ENCODE measurements around the gene GBA3. TPM values are rescaled to one million over a fixed set of nuclear protein-coding genes. Genes with fewer than 3 reads are reported as not detected.

Gene GBA3
- total and polyA plus RNA-seq, 2 experiments from 2014 or later: not detected

GRCh38 chr4:22824091-22824490 is 131.4 kb downstream of the GBA3 start:
- Mint-ChIP-seq H3K4me1 (no peaks in the 10 kb centered on the region), H3K9me3 (no peaks in the 10 kb centered on the region), H3K27ac (no peak overlapping the region), H3K27me3 (ENCODE audit: insufficient read depth, low read depth, poor library complexity) (no peaks in the 10 kb centered on the region), H3K36me3 (ENCODE audit: low read depth) (no peaks in the 10 kb centered on the region), H3K4me3 (no peak overlapping the region)
- Histone ChIP-seq H3K27me3 (ENCODE audit: insufficient read depth) (no peaks in the 10 kb centered on the region), H2AFZ (no peak overlapping the region), H3K36me3 (ENCODE audit: insufficient read depth) (no peaks in the 10 kb centered on the region), H3K27ac (ENCODE audit: low read depth) (no peak overlapping the region), H3K9me2 (ENCODE audit: insufficient read depth) (no peaks in the 10 kb centered on the region; the same call in 1 of the 2 replicates), H3K4me2 (no peak overlapping the region), H3K4me3 (no peak overlapping the region), H3K4me1 (ENCODE audit: insufficient read depth) (no peaks in the 10 kb centered on the region), H3F3A (replicated peaks; ENCODE audit: low read depth) (no peaks in the 10 kb centered on the region), H4K20me1 (replicated peaks; ENCODE audit: insufficient read depth) (no peaks in the 10 kb centered on the region), H3K79me2 (replicated peaks; ENCODE audit: insufficient read depth) (no peaks in the 10 kb centered on the region)
- DNase-seq (ENCODE audit: low spot score) (no peak), ATAC-seq (no peak)
- TF ChIP-seq EZH2phosphoT487 (IDR thresholded peaks at IDR 0.05; ENCODE audit: unreplicated experiment) (no peak), CTCF (conservative IDR thresholded peaks at IDR 0.05; ENCODE audit: low read depth in 2 of 2) (no peak)

GRCh38 chr4:22842360-22843018 is 149.8 kb downstream of the GBA3 start:
- H4K20me1 ChIP-seq (replicated peaks; ENCODE audit: insufficient read depth): no peaks in the 10 kb centered on the region
- H3F3A ChIP-seq (replicated peaks; ENCODE audit: low read depth): no peaks in the 10 kb centered on the region
- TF ChIP-seq STAT1 (IDR thresholded peaks at IDR 0.05; ENCODE audit: unreplicated experiment) (no peak), EZH2phosphoT487 (IDR thresholded peaks at IDR 0.05; ENCODE audit: unreplicated experiment) (no peak), CTCF (conservative IDR thresholded peaks at IDR 0.05; ENCODE audit: low read depth in 2 of 2) (no peak), ZNF331 (CRISPR knock-in tag; IDR thresholded peaks at IDR 0.05; ENCODE audit: low read depth) (no peak), REST (IDR thresholded peaks at IDR 0.05; ENCODE audit: unreplicated experiment) (no peak)
- no peak overlapping the region for H3K27ac ChIP-seq (ENCODE audit: low read depth)
- H3K9me3 Mint-ChIP-seq: no peaks in the 10 kb centered on the region
- no peaks in the 10 kb centered on the region for H3K36me3 ChIP-seq (ENCODE audit: insufficient read depth)
- H3K9me2 ChIP-seq (ENCODE audit: insufficient read depth): no peaks in the 10 kb centered on the region
- H3K4me2 ChIP-seq: no peak overlapping the region
- no peak overlapping the region for H3K27ac Mint-ChIP-seq
- no peaks in the 10 kb centered on the region for H3K4me1 ChIP-seq (ENCODE audit: insufficient read depth)
- no peak overlapping the region for H3K4me3 ChIP-seq
- ATAC-seq (no peak), DNase-seq (ENCODE audit: low spot score) (no peak)
- H3K36me3 Mint-ChIP-seq (ENCODE audit: low read depth): no peaks in the 10 kb centered on the region
- no peak overlapping the region for H2AFZ ChIP-seq
- H3K4me1 Mint-ChIP-seq: peaks cover 2% of the 10 kb centered on the region; the same call in 1 of the 3 replicates
- H3K79me2 ChIP-seq (replicated peaks; ENCODE audit: insufficient read depth): no peaks in the 10 kb centered on the region
- no peaks in the 10 kb centered on the region for H3K27me3 ChIP-seq (ENCODE audit: insufficient read depth)
- no peak overlapping the region for H3K4me3 Mint-ChIP-seq
- no peaks in the 10 kb centered on the region for H3K27me3 Mint-ChIP-seq (ENCODE audit: insufficient read depth, low read depth, poor library complexity)
